NCI-H82 treated with DMSO at 0.1 percent for 48 hours (cell line): ENCODE measurements around the gene ADGRA1.

Experiments
- DNase-seq: peaks from one replicate; lab custom pipeline; 2025; ENCODE audit not compliant: unreplicated experiment; lab: John Stamatoyannopoulos, UW

ADGRA1 gene

DNA sequence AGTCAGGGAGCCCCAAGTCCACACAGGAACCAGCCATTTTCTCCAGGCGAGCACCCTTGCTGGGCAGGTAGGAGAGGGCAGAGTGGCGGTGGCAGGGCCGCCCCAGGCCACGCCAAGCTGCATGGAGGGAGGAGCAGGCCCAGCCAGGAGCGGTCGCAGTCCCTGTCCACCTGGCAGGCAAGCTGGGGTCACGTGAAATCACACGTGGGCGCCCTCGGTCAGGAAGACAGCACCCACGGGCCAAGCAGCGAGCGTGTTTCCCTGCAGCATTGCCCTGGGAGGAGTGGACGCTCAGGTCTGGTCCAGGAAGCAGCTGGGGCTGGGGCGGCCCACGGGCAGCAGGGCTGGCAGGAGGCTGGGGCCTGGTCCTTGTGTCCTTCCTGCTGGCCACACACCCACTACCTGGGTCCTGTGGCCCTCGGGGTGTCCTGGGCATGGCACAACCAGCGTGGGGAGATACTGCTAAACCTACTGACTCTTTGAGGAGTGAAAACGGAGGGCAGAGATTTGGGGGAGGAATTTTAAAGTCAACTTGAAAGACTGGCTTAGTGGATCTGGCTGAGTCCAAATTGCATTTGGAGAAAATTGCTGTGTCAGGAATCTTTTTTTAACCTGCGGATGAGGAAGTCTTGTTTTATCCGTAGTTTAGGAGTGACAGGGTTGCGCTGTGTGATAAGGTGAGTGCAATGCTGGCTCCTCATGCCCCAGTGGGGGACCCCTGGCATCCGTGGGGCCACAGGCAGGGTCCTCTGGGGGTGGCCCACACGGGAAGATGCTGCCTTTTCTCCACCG is 12.2 kb upstream of the ADGRA1 start:
- no peak for DNase-seq

DNA sequence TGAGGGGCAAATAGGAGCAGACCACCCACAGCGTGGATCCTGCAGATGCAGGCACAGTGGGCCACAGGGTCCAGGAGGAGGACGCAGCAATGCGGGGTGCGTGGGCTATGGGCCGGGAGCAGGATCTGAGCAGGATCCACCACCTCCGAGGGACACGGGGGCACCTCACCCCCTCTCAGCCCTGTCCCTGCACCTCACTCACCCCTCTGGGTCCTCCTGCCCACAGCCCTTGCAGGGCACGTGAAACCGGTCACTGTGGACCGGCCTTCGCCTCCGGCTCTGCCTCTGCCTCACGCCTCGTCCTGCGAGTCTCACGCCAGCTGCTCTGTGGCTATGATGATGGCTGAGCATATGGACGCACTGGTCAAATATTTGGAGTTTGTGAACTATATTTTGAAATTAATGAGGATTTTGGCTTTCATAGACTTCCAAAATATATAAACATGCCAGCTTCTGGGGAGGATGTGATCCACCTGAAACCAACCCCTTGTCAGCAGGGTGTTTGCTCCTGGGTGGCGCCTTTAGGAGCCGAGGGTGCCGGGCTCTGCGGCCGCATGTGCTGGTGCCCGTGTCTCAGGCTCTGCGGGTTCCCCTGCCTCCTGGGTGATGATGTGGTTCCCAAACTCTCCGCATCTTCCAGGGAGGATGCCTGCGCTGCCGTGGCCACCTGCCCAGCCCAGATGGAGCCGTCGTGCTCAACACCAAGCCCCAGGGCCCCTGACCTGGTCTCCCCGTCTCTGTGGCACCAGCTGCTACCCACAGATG is 11.3 kb upstream of the ADGRA1 start:
- no peak for DNase-seq

DNA sequence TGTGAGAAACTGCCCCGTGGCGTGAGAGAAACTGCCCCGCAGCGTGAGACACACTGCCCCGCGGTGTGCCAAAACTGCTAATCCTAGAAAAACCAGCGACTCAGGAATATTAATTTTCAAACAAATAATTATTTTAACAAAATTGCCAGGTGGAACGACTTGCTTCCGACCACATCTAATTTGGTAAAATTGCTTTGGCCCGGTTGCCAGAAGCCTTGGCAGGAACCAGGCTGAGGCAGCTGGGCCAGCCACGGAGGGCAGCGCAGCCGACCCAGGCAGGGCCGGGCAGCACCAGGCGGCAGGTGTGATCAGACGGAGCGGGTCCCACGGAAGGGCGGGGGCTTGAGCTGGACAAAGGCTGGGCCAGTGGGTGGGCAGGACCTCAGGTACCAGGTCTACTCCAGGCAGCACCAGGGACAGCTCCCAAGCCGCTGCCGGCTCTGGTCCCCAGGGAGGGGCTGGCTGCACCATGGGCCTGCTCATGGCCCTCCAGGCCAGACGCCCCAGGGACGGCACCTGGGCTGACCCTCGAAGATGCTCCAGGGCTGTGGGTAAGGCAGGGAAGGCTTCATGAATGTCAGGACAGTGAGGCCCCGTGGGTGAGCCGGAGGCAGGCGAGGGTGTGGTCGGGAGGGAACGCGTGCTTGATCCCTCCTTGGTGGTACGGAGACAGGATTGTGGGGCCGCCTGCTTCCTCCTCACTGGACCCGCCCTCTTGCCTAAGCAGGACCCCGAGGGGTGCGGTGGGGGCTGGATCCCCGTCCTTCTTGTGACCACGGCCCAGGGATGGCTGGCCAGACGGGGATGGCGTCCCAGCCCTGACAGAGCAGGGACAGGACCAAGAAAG is 7.7 kb upstream of the ADGRA1 start:
- no peak for DNase-seq

DNA sequence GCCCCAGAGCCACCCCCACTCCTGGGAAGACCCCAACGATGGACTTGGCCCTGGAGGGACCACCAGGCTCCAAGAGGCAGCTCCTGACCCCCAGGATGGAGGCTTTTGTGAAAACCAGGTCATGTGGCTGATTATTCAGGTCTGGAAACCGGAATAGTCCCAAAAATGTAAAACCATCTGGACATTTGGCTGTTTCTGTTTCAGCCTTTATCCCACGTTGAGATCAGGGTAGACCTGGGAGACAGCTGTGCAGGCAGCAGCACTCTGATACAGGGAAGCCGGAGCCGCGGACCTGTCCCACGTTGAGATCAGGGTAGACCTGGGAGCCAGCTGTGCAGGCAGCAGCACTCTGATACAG is 7.1 kb upstream of the ADGRA1 start:
- DNase-seq, result no peak

DNA sequence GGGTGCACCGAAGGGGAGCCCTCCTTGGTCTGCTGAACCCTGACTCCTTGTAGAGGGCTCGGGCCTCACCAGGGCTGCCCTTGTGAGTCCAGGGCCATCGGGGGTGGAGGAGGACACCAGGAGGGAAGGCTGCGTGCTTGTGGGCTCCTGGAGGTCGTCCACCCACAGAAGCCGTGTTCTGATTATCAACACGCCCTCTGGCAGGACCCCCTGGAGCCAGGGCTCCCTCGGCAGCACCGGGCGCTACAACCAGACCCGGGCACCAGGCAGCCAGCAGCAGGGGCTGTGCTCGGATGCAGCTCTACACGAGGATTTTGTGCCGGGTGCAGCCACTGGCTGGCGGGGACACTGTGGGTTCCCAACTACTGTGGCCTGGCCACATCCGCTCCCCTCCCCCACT is 6.1 kb upstream of the ADGRA1 start:
- no peak for DNase-seq

DNA sequence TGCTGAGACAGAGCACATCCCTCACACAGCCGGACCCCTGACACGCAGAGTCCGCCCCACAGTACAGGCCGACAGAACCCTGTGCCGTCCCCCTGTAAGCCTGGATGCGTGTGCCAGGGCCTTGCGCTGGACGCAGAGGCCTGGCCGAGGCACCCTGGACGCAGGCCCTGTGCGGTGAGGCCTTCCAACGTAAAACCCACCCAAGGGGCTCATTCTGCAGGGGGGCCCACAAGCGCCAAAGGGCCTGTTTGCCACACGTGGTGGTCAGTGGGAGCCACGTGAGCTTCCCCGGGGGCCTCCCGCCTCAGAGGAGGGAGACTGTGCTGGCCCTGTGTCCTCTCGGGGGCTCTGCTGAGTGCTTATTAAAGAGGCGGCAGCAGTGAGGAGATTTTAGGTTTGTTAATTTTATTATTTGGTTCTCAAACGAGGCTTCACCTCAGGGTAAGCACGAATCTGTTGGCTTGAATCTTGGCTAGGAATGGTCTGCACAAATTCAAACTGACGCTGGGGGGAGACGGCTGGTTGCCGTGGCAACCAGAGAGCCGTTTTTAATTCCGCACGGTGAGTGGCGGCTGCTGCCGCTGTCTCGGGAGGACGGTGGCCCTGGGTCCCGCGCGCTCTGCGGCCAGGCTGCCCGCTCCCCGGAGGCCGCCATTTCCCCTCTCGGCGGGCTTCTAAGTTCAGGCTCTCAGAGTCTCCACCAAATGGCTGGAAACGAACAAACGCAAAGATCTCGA is 4.9 kb upstream of the ADGRA1 start:
- no peak for DNase-seq

DNA sequence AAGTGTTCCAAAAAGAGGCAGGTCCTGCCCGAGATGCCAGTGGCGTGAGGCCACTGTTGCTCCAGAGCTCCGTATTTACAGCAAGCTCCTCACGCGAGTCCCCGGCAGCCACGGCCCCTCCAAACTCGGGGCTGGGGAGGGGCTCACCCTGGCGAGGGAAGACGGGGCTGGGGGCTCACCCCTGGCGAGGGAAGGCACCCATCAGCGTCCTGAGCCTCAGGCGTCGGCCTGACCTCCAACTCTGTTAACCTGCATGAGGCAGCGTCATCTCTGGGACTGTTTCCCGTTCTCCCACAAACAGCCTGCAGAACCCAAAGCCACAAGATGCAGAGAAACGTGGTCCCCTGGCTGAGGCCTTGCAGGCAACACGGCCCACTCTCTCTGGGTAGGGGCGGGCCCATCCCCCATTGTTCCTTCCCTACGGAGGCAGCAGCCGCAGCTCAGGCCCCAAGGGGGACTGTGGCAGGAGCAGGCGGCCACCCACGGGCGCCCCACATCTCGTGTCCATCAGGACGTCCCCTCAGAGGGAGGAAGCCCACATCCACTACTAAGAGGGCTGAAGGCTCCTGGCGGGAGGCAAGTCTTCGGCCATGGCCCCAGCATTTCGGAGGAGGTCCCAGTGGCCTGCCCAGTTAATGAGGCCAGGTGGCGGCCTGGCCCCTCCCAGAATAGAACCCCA is 4.2 kb upstream of the ADGRA1 start:
- no peak for DNase-seq

DNA sequence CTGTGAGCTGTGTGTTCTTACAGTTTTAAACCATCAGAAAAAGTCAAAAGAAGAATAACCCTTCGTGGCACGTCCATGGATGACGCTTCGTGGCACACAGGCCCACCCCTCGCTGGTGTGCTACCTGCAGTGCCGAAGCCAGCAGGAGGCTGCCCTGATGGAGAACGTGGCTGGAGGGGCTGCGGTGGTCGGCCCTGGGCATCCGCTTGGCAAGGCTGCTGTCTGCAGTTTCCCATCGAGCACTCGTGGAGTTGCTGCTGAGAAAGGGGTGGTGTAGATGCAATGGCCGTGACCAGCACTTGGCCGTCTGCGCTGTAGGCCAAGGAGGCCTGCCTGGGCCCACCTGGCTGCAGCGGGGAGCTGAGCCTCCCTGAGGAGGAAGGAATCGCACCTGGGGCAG is 3.2 kb upstream of the ADGRA1 start:
- DNase-seq, result no peak

DNA sequence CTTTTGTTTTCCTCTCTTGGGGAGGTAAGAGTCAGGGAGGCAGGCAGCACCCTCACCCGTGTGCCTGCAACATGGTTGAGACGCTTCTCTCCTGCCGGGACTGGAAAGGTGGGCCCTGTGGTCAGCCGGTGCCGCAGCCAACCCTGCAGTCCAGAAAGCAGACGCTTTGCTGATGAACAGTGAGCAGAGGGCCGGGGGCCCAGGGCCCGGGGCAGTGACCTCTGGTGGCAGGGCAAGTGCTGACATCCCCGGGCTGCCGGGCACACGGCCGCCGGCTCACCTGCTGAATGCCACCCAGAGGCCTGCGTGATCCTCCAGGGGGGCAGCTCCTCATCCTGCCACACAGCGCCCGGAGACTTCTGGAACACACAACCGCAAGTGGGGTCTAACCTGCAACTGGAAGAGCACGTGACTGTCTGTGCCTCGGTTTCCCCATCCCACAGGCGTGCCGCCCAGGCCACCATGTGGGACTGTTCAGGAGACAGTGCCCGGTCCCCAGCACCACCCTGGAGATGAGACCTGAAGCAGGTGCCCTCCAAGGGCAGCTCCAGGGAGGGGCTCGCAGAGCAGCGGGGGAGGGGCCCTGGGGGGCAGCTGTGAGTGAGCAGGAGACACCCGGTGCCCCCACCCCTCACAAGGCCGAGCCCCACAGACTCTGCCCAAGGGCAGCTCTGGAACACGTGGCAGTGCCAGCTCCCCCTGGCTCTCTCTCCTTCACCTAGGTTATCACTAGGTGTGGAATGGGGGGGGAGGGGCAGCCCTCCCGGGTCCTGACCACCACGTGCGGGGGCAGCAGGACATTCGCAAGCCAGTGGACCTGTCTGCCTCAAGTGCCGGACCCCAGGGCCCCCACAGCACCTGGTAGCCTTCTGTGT is 2.2 kb upstream of the ADGRA1 start:
- DNase-seq, result no peak

DNA sequence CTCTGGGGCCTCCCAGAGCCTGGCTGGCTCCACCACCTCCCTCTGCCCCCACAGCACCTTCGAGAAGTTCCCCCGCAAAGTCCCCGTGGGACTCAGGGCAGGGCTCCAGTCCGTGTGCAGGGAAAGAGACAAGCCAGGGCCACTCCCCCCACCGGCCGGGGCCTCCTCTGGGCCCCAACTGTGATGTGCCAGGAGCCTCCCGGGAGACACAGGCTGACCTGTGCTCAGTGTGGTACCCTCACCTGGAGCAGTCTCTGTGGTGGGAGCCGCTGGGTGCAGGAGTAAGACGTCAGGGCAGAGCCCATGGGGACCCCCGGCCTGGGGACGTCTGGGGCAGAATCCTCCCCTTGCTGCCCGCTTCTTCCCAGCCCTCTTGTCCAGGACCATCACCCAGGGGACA is 1.5 kb upstream of the ADGRA1 start:
- no peak for DNase-seq

DNA sequence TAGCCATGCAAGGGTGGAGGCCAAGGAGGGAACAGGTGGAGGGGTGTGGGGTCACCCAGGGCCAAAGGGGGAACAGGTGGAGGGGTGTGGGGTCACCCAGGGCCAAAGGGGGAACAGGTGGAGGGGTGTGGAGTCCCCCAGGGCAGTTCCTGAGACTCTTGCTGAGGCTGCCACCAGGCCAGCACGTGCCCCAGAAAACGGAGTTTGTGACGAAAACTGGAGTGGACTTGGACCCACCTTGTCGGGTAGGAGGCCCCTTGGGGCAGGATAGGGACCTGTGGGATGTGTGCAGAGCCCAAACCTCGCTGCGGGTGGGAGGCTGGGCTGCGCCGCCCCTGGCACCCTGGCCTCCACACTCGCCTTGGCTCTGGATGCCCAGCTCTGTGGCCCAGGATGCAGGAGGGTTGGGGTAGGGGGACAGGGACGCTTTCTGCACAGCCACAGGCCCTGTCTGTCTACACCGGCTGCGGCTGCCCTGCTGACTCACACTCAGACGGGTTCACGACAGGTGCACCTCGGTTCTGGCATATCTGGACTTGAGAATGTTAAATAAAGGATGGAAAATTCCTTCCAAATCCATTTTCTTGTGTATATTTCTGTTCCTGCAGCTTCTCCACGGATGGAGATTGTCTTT is 562 bp upstream of the ADGRA1 start:
- no peak for DNase-seq

DNA sequence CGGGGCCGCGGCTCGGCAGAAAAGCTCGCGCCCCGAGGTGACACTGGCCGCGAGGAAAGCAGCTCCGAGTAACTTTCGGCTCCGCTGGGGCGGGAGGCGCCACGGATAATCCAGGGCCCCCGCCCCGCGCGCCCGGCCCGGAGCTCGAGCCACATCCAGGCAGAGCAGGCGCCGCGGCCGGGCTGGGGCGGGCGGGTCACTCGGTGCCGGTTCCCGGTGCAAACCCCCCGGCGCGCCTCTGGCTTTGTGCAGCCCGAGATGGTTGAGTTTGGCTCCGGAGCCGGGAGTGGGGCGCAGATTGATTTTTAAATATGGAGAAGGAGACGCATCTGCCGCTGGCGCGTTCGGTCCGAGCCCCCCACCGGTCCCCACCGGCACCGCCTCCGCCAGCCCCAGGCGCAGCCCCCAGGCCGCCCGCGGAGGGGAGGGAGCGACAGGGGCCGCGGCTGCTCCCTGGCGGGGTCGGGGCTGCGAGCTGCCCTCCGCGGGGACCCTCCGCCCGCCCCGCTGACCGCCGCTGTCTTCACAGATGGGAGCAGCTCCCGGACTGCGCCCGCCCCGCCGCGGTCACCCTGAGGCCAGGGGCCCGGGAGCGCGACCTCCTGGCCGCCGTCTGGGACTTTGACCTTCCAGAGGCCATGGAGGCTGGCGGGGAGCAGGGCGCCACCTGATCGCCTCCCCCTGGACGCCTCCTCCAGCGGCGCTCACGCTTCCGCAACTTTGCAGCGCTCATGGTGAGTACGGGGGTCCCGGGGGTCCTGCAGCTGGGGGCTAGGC is 643 bp downstream of the ADGRA1 start:
- no peak for DNase-seq

DNA sequence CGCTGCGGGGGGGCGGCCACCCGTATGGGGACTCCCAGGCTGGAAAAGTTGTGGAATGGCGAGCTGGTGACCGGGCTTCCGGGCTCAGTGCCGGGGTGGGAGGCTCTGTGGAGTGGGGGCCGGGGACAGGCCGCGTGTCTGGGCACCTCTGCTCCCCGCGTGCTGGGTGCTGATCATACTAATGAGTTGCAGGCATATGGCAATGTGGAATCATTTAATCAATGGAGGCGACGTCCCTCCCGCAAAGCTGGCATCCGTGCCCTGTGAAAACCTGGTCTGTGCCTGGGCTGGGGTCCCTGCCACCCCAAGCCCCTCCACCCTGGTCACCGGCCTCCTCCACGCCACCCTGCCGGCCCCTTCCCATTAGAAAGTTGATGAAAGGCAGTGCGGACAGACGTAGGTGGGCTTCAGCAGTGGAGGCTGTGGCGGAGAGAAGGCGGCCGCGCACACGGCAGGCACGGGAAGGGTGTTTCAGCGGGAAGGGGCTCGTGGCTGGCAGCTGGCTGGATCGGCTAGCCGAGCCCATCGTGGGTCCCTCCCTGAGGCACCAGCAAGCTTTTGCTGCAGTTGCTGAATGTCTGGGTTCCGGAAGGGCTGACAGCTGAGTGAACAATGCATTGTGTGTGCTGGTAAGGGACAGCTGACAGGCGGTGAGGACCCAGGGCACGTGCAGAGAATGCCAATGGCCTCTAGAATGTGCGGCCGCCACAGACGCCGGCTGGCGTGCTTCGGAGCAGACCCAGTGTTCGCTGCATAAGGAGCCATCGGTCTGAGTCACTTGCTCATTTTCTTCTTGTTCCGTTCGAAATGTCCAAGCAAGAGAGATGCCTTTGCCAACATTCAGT is 1.5 kb downstream of the ADGRA1 start:
- no peak for DNase-seq

DNA sequence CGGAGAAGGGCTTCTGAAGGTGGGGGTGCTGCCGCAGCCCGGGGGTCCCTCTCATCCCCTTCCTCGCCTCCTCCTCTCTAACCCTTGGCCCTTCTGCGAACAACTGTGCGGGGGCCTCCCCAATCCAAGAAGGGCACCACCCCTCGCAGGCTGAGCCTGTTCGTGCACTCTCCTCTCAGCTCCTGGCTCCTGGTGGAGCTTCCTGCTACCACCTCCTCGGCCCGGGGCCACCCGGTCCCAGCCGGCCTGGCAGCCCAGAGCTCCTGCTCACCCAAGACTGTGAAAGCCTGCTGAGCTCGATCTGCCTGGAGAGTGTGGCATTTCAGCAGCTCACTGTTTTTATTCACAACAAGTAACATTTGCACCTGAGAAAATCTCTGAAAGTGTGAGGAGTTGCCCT is 2.4 kb downstream of the ADGRA1 start:
- DNase-seq, result no peak

DNA sequence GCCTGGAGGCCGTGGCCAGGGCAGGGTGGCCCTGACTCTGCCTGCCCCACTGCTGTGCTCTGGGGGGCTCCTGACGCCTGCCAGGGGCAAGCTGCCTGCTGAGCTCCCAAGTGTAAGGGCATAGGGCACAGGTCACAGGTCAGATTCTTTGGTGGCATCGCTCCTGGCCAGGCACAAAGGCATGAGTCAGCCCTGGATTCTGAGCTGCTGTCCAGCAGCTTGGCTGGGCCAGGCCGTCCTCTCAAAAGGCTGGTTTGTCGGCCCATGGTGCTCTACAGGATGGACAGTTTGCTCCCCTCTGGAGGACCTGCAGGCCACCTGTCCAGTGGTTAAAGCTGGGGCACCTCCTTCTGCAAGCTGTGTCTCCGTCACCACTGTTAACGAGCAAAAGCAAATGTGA is 2.9 kb downstream of the ADGRA1 start:
- DNase-seq, result no peak

DNA sequence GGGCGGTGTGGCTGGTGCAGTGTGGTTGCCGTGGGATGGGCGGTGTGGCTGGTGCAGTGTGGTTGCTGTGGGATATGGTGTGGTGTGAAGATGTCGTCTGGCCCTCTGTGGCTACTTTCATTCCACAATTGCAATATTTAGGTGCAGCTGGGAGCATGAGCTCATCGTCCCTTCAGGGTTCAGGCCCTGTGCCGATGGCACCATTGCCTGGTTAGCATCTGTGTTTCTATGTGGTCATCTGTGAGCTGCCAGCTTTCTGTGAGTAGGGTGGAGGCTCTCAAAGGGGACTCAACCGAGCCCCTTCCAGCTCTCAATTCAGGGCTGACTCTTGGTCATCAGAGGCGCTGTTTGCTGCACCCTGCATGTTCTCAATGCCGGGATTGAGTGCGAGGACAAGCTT is 3.6 kb downstream of the ADGRA1 start:
- no peak for DNase-seq

DNA sequence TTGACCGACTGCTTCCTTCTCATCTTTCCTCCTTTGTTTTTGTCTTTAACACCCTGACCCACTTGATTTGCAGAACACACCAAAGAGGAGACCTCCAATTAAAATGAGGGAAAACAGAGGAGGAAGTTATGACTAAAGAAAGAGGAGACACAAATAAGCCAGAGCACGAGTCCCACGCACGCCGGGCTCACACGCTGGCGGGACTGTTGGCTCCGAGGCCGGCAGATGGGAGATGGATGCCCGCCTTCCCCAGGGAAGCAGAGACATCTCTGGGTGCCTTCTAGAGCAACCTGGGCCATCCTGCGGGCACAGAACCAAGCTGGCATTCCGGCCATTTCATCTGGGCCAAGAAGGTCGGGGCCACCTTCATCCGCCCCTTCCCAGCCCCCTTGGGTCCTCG is 5.6 kb downstream of the ADGRA1 start:
- DNase-seq, result no peak
